CD4-positive, alpha-beta T cell (primary cell): ENCODE data around the gene UNC13D. TPM values are rescaled to one million over a fixed set of nuclear protein-coding genes. Genes with fewer than 3 reads are reported as not detected.
A peak's percentile ranks its signal among the peaks of the same experiment; 100 is the strongest.

Experiments
- ATAC-seq: fragments of 200-7000 bp; cut with Tn5 transposase; one replicate; pipeline ENCODE4 v1.10.0; 2022; ENCODE audit warnings: mild to moderate bottlenecking; ENCODE audit not compliant: poor library complexity
- CTCF ChIA-PET: fragments of 350-600 bp; sonication (Branson Sonifier 250); formaldehyde crosslinking; loops from one replicate; lab custom pipeline; 2021; ENCODE audit warnings: antibody characterized with exemption, inconsistent platforms; lab: Charles Lee
- POLR2A ChIA-PET: fragments of 350-600 bp; sonication (Branson Sonifier 250); formaldehyde crosslinking; loops from one replicate; lab custom pipeline; 2021; ENCODE audit warnings: antibody characterized with exemption, inconsistent platforms; lab: Charles Lee
- DNase-seq, 14 experiments: peaks; one replicate each; pipeline ENCODE4 v3.0.0-alpha.2; 2013 to 2020; ENCODE audit warnings: mixed read lengths in 2 of 14
- H3K27ac ChIP-seq, 2 donors: one replicate each; pipeline versions ENCODE4 v1.5.1 to v1.7.0; 2013; ENCODE audit warnings: low read length in 2 of 2, low read depth in 1 of 2, mild to moderate bottlenecking in 1 of 2
- H3K27me3 ChIP-seq, 2 experiments: 1 replicate in 1 of 2; 2 replicates in 1 of 2; pipeline versions ENCODE4 v1.6.1 to v1.7.0; 2013; ENCODE audit warnings: low read length in 2 of 2, control low read depth in 1 of 2, mild to moderate bottlenecking in 1 of 2, moderate library complexity in 1 of 2; ENCODE audit not compliant: insufficient read depth in 2 of 2, control insufficient read depth in 1 of 2
- H3K36me3 ChIP-seq: one replicate; pipeline ENCODE4 v1.6.1; 2013; ENCODE audit warnings: low read length, control low read depth; ENCODE audit not compliant: insufficient read depth
- H3K4me1 ChIP-seq: one replicate; pipeline ENCODE4 v1.6.1; 2013; ENCODE audit warnings: low read length, control low read depth; ENCODE audit not compliant: insufficient read depth
- H3K4me3 ChIP-seq: one replicate; pipeline ENCODE4 v1.5.1; 2013; ENCODE audit warnings: mild to moderate bottlenecking, low read length, moderate library complexity
- H3K9me3 ChIP-seq, 2 experiments: 1 replicate in 1 of 2; 2 replicates in 1 of 2; pipeline versions ENCODE4 v1.6.1 to v1.7.0; 2013; ENCODE audit warnings: low read length in 2 of 2, mild to moderate bottlenecking in 2 of 2, control low read depth in 1 of 2, moderate library complexity in 1 of 2; ENCODE audit not compliant: control insufficient read depth in 1 of 2, insufficient read depth in 1 of 2
- H3K27ac Mint-ChIP-seq: one replicate; pipeline ENCODE4 v1.8.0; 2020; ENCODE audit warnings: mixed read lengths
- H3K27me3 Mint-ChIP-seq: one replicate; pipeline ENCODE4 v1.8.0; 2021; ENCODE audit warnings: mixed read lengths
- H3K36me3 Mint-ChIP-seq: one replicate; pipeline ENCODE4 v1.8.0; 2021; ENCODE audit warnings: low read depth, mixed read lengths
- H3K4me1 Mint-ChIP-seq: one replicate; pipeline ENCODE4 v1.8.0; 2021; ENCODE audit warnings: low read depth, mixed read lengths
- H3K4me3 Mint-ChIP-seq: one replicate; pipeline ENCODE4 v1.8.0; 2020; ENCODE audit warnings: mild to moderate bottlenecking, mixed read lengths
- H3K9me3 Mint-ChIP-seq: one replicate; pipeline ENCODE4 v1.8.0; 2020; ENCODE audit warnings: mixed read lengths
- intact Hi-C, 2 experiments: fragments of 100-400 bp; cut with DNase I in 1 of 2; cut with micrococcal nuclease in 1 of 2; formaldehyde crosslinking; loops; one replicate each; pipeline versions ENCODE4 v1.15.1 to v1.9.0; 2023 to 2025; cut with DNase I, micrococcal nuclease
- total RNA-seq, 174 experiments: library from RNA in 2 of 174; stranded (reverse) in 2 of 174; gene quantifications; one replicate each; pipeline ENCODE4 v1.2.3 and lab custom pipeline; 2021 to 2026
- TF ChIP-seq, protein P1 (sequence below): fragments of 200-600 bp; IDR thresholded peaks from one replicate; pipeline ENCODE4 v1.8.0; 2022; ENCODE audit warnings: antibody characterized with exemption, mild to moderate bottlenecking

UNC13D gene
- total RNA-seq, 2 experiments from 2014 or later = 110 to 112 TPM

DNA sequence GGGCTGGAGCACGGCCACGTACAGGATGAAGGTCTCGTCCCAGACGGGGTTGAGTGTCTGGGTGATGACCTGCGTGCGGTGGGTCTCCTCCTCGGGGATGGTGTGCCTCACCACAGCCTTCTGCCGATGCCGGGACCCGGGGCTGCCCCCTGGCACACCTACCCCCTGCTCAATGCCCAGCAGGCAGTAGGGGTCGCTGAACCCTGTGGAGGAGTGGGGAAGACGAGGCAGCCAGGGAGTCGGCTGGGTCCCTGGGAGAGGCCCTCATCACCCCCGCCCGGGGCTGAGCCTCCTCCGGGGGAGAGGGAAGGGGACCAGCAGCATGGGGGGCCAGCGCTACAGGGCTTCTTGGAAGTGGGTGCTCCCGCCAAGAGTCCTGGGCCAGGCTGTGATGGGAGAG lies 1.8 kb downstream of the UNC13D start:
- Mint-ChIP-seq H3K9me3 (no peaks in the 10 kb centered on the region), H3K4me1 (peaks cover 17% of the 10 kb centered on the region), H3K36me3 (peaks cover 77% of the 10 kb centered on the region), H3K27ac (peak overlapping the region; percentile 7), H3K4me3 (peak overlapping the region; percentile 96), H3K27me3 (no peaks in the 10 kb centered on the region)
- Histone ChIP-seq H3K36me3 (peaks cover 56% of the 10 kb centered on the region), H3K27me3 (no peaks in the 10 kb centered on the region), H3K9me3 (no peaks in the 10 kb centered on the region), H3K4me1 (peaks cover 56% of the 10 kb centered on the region), H3K27ac (peak overlapping the region; percentile 94 to 95), H3K4me3 (peak overlapping the region; percentile 81)
- no peak for DNase-seq
- intact Hi-C loops = loop anchor here in 1 of 2 experiments (5.0 kb wide), 1 partner anchor 35 kb away; the partner anchor contains the start of gene TRIM47
- ATAC-seq = no peak
- ChIA-PET CTCF (interaction anchor here (1.8 kb wide), 1 partner anchor 54 kb away, joined by 6 read pairs; the partner anchor contains the start of gene TRIM65), POLR2A (interaction anchor here (1.2 to 4.0 kb wide), 4 partner anchors 13 to 78 kb away, joined by 7 to 34 read pairs (median 20); partner anchors contain the start of genes GALK1 and WBP2)
- TF ChIP-seq, protein P1, sequence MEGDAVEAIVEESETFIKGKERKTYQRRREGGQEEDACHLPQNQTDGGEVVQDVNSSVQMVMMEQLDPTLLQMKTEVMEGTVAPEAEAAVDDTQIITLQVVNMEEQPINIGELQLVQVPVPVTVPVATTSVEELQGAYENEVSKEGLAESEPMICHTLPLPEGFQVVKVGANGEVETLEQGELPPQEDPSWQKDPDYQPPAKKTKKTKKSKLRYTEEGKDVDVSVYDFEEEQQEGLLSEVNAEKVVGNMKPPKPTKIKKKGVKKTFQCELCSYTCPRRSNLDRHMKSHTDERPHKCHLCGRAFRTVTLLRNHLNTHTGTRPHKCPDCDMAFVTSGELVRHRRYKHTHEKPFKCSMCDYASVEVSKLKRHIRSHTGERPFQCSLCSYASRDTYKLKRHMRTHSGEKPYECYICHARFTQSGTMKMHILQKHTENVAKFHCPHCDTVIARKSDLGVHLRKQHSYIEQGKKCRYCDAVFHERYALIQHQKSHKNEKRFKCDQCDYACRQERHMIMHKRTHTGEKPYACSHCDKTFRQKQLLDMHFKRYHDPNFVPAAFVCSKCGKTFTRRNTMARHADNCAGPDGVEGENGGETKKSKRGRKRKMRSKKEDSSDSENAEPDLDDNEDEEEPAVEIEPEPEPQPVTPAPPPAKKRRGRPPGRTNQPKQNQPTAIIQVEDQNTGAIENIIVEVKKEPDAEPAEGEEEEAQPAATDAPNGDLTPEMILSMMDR = no peak

GRCh38 chr17:75840799-75841164 lies 3.4 kb downstream of the UNC13D start:
- no peaks in the 10 kb centered on the region for H3K27me3 Mint-ChIP-seq
- CTCF ChIA-PET = no interaction called here
- ATAC-seq (no peak), DNase-seq (no peak)
- no peak overlapping the region for H3K27ac Mint-ChIP-seq
- no peaks in the 10 kb centered on the region for H3K9me3 Mint-ChIP-seq
- peak overlapping the region; percentile 56 for H3K4me3 Mint-ChIP-seq
- peaks cover 62% of the 10 kb centered on the region for H3K36me3 Mint-ChIP-seq
- TF ChIP-seq, protein P1 = no peak
- Histone ChIP-seq H3K4me3 (no peak overlapping the region), H3K36me3 (peaks cover 51% of the 10 kb centered on the region), H3K27ac (no peak overlapping the region), H3K4me1 (peaks cover 63% of the 10 kb centered on the region), H3K9me3 (no peaks in the 10 kb centered on the region), H3K27me3 (no peaks in the 10 kb centered on the region)
- H3K4me1 Mint-ChIP-seq = peaks cover 16% of the 10 kb centered on the region
- intact Hi-C loops = loop anchor here in 1 of 2 experiments (5.0 kb wide), 1 partner anchor 37 kb away; the partner anchor contains the start of gene TRIM47
- POLR2A ChIA-PET = interaction anchor here (0.8 to 1.8 kb wide), 3 partner anchors 14 to 61 kb away, joined by 3 to 8 read pairs (median 3); partner anchors contain the start of gene WBP2

GRCh38 chr17:75839942-75840798 lies 4.0 kb downstream of the UNC13D start:
- no peak overlapping the region for H3K27ac Mint-ChIP-seq
- H3K4me1 Mint-ChIP-seq = peaks cover 10% of the 10 kb centered on the region
- Histone ChIP-seq H3K4me1 (peaks cover 63% of the 10 kb centered on the region), H3K36me3 (peaks cover 55% of the 10 kb centered on the region), H3K4me3 (no peak overlapping the region), H3K27me3 (no peaks in the 10 kb centered on the region), H3K9me3 (no peaks in the 10 kb centered on the region), H3K27ac (no peak overlapping the region)
- ChIA-PET CTCF (no interaction called here), POLR2A (interaction anchor here (0.6 to 2.4 kb wide), 5 partner anchors 15 to 60 kb away, joined by 3 to 8 read pairs (median 3); partner anchors contain the start of gene WBP2)
- DNase-seq = no peak
- peaks cover 60% of the 10 kb centered on the region for H3K36me3 Mint-ChIP-seq
- intact Hi-C loops = loop anchor here in 1 of 2 experiments (5.0 kb wide), 1 partner anchor 37 kb away; the partner anchor contains the start of gene TRIM47
- H3K4me3 Mint-ChIP-seq = no peak overlapping the region
- TF ChIP-seq, protein P1 = no peak
- no peaks in the 10 kb centered on the region for H3K9me3 Mint-ChIP-seq
- ATAC-seq = no peak
- no peaks in the 10 kb centered on the region for H3K27me3 Mint-ChIP-seq
